ENCODE results near the gene GARIN5A. TPM values are rescaled to one million over a fixed set of nuclear protein-coding genes. Genes with fewer than 3 reads are reported as not detected.

Gene GARIN5A
- total RNA-seq, 1 experiment from 2014 or later: 8.2 TPM

DNA sequence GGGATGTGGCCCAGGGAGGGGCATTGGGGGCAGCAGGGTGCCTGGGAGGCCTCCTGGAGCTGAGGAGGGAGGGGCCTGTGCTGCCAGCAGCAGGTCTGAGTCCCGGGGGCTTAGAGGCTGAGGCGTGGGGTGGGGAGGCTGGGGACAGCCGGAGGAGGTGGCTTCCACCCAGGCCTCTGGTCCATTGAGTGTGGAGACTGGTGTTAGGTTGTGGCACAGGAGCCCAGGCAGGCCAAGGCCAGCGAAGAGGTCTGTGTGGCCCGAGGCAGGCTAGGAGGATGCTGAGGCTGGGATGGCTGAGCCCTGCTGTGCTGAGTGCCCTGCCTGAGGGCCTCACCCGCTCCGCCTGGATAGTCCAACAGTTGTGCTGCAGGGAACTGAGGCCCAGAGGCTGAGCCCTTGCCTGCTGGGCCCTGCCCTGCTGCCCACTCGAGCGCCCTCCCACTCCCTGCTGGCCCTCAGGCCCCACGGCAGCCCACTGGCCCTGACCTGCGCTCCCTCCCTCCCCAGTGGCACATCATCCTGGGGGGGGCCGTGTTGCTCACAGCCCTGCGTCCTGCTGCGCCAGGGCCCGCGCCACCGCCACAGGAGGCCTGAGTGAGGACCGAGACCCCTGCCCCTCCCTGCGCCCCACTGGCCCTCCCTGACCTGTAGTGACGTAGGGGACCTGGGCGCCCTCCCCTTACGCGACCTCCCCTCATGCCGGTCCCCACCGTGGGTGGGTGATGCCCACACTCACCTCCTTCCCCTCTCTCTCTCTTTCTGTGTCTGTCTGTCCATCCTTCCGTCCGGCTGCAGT is 4.9 kb upstream of the GARIN5A start (continued):
- TF ChIP-seq, protein P1, sequence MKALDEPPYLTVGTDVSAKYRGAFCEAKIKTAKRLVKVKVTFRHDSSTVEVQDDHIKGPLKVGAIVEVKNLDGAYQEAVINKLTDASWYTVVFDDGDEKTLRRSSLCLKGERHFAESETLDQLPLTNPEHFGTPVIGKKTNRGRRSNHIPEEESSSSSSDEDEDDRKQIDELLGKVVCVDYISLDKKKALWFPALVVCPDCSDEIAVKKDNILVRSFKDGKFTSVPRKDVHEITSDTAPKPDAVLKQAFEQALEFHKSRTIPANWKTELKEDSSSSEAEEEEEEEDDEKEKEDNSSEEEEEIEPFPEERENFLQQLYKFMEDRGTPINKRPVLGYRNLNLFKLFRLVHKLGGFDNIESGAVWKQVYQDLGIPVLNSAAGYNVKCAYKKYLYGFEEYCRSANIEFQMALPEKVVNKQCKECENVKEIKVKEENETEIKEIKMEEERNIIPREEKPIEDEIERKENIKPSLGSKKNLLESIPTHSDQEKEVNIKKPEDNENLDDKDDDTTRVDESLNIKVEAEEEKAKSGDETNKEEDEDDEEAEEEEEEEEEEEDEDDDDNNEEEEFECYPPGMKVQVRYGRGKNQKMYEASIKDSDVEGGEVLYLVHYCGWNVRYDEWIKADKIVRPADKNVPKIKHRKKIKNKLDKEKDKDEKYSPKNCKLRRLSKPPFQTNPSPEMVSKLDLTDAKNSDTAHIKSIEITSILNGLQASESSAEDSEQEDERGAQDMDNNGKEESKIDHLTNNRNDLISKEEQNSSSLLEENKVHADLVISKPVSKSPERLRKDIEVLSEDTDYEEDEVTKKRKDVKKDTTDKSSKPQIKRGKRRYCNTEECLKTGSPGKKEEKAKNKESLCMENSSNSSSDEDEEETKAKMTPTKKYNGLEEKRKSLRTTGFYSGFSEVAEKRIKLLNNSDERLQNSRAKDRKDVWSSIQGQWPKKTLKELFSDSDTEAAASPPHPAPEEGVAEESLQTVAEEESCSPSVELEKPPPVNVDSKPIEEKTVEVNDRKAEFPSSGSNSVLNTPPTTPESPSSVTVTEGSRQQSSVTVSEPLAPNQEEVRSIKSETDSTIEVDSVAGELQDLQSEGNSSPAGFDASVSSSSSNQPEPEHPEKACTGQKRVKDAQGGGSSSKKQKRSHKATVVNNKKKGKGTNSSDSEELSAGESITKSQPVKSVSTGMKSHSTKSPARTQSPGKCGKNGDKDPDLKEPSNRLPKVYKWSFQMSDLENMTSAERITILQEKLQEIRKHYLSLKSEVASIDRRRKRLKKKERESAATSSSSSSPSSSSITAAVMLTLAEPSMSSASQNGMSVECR (CRISPR knock-in tag; IDR thresholded peaks at IDR 0.05; ENCODE audit: borderline replicate concordance): no peak

DNA sequence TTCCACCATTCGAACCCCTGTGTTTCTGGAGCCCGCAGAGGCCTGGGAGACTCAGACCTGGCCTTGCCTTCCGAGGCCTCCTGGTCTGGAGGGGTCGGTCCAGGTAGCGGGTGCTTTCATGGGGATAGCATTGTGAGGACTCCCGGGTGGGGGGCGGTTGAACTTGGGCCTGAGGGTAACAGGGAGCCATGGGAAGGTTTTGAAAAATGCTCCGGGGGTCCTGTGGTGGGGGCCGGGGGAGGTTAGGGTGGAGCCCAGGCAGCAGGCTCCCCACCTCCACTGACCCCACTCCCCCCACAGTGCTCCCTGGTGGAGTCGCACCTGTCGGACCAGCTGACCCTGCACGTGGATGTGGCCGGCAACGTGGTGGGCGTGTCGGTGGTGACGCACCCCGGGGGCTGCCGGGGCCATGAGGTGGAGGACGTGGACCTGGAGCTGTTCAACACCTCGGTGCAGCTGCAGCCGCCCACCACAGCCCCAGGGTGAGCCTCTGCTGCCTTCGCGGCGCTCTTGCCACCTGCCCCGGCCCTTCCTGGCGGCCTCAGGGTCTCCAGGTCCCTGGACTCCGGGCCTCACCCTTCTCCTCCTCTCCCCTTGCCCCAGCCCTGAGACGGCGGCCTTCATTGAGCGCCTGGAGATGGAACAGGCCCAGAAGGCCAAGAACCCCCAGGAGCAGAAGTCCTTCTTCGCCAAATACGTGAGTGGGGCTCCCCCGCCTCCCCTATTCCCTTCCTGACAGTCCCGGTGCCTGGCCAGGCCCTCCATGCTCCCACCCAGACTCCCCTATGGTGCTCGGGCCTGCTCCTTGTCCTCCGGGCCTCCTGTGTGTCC is 3.8 kb upstream of the GARIN5A start:
- no peak overlapping the region for H3K27ac Mint-ChIP-seq
- ChIA-PET POLR2A (no interaction called here), CTCF (interaction anchor here (1.5 to 2.1 kb wide), 2 partner anchors 22 to 123 kb away, joined by 4 to 14 read pairs; no protein-coding TSS in a partner anchor)
- TF ChIP-seq, protein P2, sequence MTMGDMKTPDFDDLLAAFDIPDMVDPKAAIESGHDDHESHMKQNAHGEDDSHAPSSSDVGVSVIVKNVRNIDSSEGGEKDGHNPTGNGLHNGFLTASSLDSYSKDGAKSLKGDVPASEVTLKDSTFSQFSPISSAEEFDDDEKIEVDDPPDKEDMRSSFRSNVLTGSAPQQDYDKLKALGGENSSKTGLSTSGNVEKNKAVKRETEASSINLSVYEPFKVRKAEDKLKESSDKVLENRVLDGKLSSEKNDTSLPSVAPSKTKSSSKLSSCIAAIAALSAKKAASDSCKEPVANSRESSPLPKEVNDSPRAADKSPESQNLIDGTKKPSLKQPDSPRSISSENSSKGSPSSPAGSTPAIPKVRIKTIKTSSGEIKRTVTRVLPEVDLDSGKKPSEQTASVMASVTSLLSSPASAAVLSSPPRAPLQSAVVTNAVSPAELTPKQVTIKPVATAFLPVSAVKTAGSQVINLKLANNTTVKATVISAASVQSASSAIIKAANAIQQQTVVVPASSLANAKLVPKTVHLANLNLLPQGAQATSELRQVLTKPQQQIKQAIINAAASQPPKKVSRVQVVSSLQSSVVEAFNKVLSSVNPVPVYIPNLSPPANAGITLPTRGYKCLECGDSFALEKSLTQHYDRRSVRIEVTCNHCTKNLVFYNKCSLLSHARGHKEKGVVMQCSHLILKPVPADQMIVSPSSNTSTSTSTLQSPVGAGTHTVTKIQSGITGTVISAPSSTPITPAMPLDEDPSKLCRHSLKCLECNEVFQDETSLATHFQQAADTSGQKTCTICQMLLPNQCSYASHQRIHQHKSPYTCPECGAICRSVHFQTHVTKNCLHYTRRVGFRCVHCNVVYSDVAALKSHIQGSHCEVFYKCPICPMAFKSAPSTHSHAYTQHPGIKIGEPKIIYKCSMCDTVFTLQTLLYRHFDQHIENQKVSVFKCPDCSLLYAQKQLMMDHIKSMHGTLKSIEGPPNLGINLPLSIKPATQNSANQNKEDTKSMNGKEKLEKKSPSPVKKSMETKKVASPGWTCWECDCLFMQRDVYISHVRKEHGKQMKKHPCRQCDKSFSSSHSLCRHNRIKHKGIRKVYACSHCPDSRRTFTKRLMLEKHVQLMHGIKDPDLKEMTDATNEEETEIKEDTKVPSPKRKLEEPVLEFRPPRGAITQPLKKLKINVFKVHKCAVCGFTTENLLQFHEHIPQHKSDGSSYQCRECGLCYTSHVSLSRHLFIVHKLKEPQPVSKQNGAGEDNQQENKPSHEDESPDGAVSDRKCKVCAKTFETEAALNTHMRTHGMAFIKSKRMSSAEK (CRISPR knock-in tag; IDR thresholded peaks at IDR 0.05; ENCODE audit: borderline replicate concordance): no peak
- TF ChIP-seq, protein P3, sequence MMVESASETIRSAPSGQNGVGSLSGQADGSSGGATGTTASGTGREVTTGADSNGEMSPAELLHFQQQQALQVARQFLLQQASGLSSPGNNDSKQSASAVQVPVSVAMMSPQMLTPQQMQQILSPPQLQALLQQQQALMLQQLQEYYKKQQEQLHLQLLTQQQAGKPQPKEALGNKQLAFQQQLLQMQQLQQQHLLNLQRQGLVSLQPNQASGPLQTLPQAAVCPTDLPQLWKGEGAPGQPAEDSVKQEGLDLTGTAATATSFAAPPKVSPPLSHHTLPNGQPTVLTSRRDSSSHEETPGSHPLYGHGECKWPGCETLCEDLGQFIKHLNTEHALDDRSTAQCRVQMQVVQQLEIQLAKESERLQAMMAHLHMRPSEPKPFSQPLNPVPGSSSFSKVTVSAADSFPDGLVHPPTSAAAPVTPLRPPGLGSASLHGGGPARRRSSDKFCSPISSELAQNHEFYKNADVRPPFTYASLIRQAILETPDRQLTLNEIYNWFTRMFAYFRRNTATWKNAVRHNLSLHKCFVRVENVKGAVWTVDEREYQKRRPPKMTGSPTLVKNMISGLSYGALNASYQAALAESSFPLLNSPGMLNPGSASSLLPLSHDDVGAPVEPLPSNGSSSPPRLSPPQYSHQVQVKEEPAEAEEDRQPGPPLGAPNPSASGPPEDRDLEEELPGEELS (CRISPR knock-in tag; IDR thresholded peaks at IDR 0.05): no peak
- TF ChIP-seq, protein P4, sequence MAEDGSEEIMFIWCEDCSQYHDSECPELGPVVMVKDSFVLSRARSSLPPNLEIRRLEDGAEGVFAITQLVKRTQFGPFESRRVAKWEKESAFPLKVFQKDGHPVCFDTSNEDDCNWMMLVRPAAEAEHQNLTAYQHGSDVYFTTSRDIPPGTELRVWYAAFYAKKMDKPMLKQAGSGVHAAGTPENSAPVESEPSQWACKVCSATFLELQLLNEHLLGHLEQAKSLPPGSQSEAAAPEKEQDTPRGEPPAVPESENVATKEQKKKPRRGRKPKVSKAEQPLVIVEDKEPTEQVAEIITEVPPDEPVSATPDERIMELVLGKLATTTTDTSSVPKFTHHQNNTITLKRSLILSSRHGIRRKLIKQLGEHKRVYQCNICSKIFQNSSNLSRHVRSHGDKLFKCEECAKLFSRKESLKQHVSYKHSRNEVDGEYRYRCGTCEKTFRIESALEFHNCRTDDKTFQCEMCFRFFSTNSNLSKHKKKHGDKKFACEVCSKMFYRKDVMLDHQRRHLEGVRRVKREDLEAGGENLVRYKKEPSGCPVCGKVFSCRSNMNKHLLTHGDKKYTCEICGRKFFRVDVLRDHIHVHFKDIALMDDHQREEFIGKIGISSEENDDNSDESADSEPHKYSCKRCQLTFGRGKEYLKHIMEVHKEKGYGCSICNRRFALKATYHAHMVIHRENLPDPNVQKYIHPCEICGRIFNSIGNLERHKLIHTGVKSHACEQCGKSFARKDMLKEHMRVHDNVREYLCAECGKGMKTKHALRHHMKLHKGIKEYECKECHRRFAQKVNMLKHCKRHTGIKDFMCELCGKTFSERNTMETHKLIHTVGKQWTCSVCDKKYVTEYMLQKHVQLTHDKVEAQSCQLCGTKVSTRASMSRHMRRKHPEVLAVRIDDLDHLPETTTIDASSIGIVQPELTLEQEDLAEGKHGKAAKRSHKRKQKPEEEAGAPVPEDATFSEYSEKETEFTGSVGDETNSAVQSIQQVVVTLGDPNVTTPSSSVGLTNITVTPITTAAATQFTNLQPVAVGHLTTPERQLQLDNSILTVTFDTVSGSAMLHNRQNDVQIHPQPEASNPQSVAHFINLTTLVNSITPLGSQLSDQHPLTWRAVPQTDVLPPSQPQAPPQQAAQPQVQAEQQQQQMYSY (CRISPR knock-in tag; IDR thresholded peaks at IDR 0.05): no peak
- TF ChIP-seq SMAD3 (CRISPR knock-in tag; IDR thresholded peaks at IDR 0.05; ENCODE audit: borderline replicate concordance) (no peak), EMX1 (CRISPR knock-in tag; IDR thresholded peaks at IDR 0.05) (no peak), NR1H2 (CRISPR knock-in tag; IDR thresholded peaks at IDR 0.05) (no peak), ZNF396 (CRISPR knock-in tag; IDR thresholded peaks at IDR 0.05; ENCODE audit: borderline replicate concordance) (no peak), SOX15 (CRISPR knock-in tag; IDR thresholded peaks at IDR 0.05) (no peak), FOXJ3 (CRISPR knock-in tag; IDR thresholded peaks at IDR 0.05; ENCODE audit: borderline replicate concordance) (no peak)
- TF ChIP-seq, protein P5, sequence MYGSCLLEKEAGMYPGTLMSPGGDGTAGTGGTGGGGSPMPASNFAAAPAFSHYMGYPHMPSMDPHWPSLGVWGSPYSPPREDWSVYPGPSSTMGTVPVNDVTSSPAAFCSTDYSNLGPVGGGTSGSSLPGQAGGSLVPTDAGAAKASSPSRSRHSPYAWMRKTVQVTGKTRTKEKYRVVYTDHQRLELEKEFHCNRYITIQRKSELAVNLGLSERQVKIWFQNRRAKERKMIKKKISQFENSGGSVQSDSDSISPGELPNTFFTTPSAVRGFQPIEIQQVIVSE (CRISPR knock-in tag; IDR thresholded peaks at IDR 0.05; ENCODE audit: borderline replicate concordance): no peak
- ATAC-seq (no peak), DNase-seq (ENCODE audit: low spot score) (no peak)
- peaks cover 15% of the 10 kb centered on the region for H3K9me3 Mint-ChIP-seq
- H3K36me3 Mint-ChIP-seq: peaks cover 45% of the 10 kb centered on the region
- H3K4me1 Mint-ChIP-seq: peaks cover 9% of the 10 kb centered on the region
- H3K27me3 Mint-ChIP-seq (ENCODE audit: low read depth): peaks cover 9% of the 10 kb centered on the region
- H3K4me3 Mint-ChIP-seq: no peak overlapping the region

Measured in WTC11 (cell line).